DND-41 (cell line): ENCODE measurements around the gene AGAP1.

Experiments
- ATAC-seq: fragments of 200-7000 bp; cut with Tn5 transposase; 3 replicates; pipeline ENCODE4 v1.9.1; 2021; ENCODE audit warnings: low read depth; ENCODE audit not compliant: insufficient read depth
- DNase-seq: peaks from one replicate; pipeline ENCODE4 v3.0.0-alpha.2; 2020
- H2AFZ ChIP-seq: 2 replicates; pipeline ENCODE4 v1.6.0; 2012; ENCODE audit warnings: low read depth, low read length
- H3K27ac ChIP-seq: 2 replicates; pipeline ENCODE4 v1.5.1; 2012; ENCODE audit warnings: low read length, inconsistent platforms
- H3K27me3 ChIP-seq: fragments of 200-600 bp; sonication (generic); 2 replicates; pipeline ENCODE4 v1.6.0; 2012; ENCODE audit warnings: low read length, mild to moderate bottlenecking, inconsistent platforms; ENCODE audit not compliant: insufficient read depth, poor library complexity
- H3K36me3 ChIP-seq: 2 replicates; pipeline ENCODE4 v1.5.1; 2012; ENCODE audit warnings: low read length, inconsistent platforms; ENCODE audit not compliant: insufficient read depth
- H3K4me1 ChIP-seq: 2 replicates; pipeline ENCODE4 v1.5.1; 2012; ENCODE audit warnings: mild to moderate bottlenecking, low read length; ENCODE audit not compliant: insufficient read depth
- H3K4me2 ChIP-seq: 2 replicates; pipeline ENCODE4 v1.6.0; 2012; ENCODE audit warnings: mild to moderate bottlenecking, moderate library complexity, low read length, inconsistent platforms; ENCODE audit not compliant: insufficient read depth
- H3K4me3 ChIP-seq, 2 experiments: fragments of 200-600 bp in 1 of 2; shearing (Covaris generic) in 1 of 2; 2 replicates each; pipeline ENCODE4 v1.5.1; 2012 to 2016; ENCODE audit warnings: inconsistent platforms in 2 of 2, low read length in 2 of 2, mild to moderate bottlenecking in 2 of 2, low read depth in 1 of 2, moderate library complexity in 1 of 2
- H3K79me2 ChIP-seq: 2 replicates; pipeline ENCODE4 v1.6.0; 2012; ENCODE audit warnings: low read length, inconsistent platforms; ENCODE audit not compliant: insufficient read depth
- H3K9ac ChIP-seq: 2 replicates; pipeline ENCODE4 v1.6.0; 2012; ENCODE audit warnings: low read depth, mild to moderate bottlenecking, inconsistent platforms, low read length, moderate library complexity
- H3K9me3 ChIP-seq: 2 replicates; pipeline ENCODE4 v1.5.1; 2012; ENCODE audit warnings: low read length, moderate library complexity, mild to moderate bottlenecking, inconsistent platforms; ENCODE audit not compliant: insufficient read depth, severe bottlenecking
- H4K20me1 ChIP-seq: 2 replicates; pipeline ENCODE4 v1.6.0; 2012; ENCODE audit warnings: low read length; ENCODE audit not compliant: insufficient read depth
- EZH2 ChIP-seq: IDR thresholded peaks from 3 replicates; pipeline ENCODE4 v1.6.1; 2012; ENCODE audit warnings: borderline replicate concordance, low read depth, mild to moderate bottlenecking, moderate library complexity, low read length, inconsistent platforms; ENCODE audit not compliant: severe bottlenecking
- TF ChIP-seq, protein P1 (sequence below): IDR thresholded peaks from 2 replicates; pipeline ENCODE4 v1.5.1; 2012; ENCODE audit warnings: borderline replicate concordance, low read length, moderate library complexity, mild to moderate bottlenecking; ENCODE audit not compliant: poor library complexity, severe bottlenecking; ENCODE audit errors: extremely low read depth

The AGAP1 gene

DNA sequence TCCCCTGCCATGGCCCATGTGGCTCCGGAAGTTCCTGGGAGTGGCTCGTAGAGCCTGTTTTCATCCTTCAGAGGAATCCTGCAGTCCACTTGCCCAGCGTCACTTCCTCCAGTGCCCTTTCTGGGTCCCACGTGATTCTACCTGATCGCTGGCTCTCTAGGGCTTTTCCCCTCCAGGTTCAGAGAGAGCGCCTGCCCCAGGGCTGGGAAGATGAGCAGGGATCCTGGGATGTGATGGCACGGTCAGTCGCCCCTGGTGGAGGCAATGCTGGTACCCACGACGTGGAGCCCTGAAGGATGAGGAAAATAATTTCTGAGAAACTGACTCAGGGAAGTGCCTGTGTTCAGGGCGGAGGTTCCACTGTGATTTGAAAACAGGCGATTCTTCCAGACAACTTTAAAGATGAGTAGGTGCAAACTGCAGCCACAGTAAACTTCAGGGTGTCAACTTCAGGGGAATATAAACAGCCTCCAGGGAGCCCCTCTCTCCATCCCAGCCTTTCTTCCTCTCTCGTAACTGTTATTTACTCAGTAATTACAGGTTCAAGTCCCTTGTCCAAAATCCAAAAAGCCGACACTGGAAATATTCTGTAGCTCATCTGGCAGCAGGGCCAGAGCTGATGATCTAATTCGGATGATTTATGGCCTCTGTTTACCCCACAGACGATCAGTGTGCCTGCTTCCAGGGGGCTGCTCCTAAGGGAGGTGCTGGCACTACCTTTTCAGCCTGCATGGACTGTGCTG lies 105.9 kb downstream of the AGAP1 start:
- ATAC-seq (no peak), DNase-seq (no peak)
- TF ChIP-seq EZH2, result no peak
- TF ChIP-seq, protein P1, sequence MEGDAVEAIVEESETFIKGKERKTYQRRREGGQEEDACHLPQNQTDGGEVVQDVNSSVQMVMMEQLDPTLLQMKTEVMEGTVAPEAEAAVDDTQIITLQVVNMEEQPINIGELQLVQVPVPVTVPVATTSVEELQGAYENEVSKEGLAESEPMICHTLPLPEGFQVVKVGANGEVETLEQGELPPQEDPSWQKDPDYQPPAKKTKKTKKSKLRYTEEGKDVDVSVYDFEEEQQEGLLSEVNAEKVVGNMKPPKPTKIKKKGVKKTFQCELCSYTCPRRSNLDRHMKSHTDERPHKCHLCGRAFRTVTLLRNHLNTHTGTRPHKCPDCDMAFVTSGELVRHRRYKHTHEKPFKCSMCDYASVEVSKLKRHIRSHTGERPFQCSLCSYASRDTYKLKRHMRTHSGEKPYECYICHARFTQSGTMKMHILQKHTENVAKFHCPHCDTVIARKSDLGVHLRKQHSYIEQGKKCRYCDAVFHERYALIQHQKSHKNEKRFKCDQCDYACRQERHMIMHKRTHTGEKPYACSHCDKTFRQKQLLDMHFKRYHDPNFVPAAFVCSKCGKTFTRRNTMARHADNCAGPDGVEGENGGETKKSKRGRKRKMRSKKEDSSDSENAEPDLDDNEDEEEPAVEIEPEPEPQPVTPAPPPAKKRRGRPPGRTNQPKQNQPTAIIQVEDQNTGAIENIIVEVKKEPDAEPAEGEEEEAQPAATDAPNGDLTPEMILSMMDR, result no peak
- H3K9ac ChIP-seq, result no peak overlapping the region
- H3K4me1 ChIP-seq, result no peaks in the 10 kb centered on the region
- H3K36me3 ChIP-seq, result no peaks in the 10 kb centered on the region
- H3K4me3 ChIP-seq, result no peak overlapping the region
- H3K9me3 ChIP-seq, result no peaks in the 10 kb centered on the region
- H3K27ac ChIP-seq, result no peak overlapping the region
- H3K79me2 ChIP-seq, result no peaks in the 10 kb centered on the region
- peaks cover 2% of the 10 kb centered on the region for H3K27me3 ChIP-seq
- H4K20me1 ChIP-seq, result no peaks in the 10 kb centered on the region
- H2AFZ ChIP-seq, result no peak overlapping the region
- no peak overlapping the region for H3K4me2 ChIP-seq

DNA sequence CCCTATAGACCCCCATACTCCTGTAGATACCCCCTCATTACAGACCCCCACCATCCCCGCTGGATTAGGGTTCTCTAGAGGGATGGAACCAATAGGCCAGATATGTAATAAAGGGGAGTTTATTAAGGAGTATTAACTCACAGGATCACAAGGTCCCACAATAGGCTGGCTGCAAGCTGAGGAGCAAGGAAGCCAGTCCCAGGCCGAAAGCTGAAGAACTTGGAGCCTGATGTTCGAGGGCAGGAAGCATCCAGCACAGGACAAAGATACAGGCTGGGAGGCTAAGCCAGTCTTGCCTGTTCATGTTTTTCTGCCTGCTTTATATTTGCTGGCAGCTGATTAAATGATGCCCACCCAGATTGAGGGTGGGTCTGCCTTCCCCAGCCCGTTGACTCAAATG lies 106.6 kb downstream of the AGAP1 start:
- Histone ChIP-seq H3K79me2 (no peaks in the 10 kb centered on the region), H3K4me1 (no peaks in the 10 kb centered on the region), H4K20me1 (no peaks in the 10 kb centered on the region), H3K27me3 (peaks cover 2% of the 10 kb centered on the region), H3K4me2 (no peak overlapping the region), H3K36me3 (no peaks in the 10 kb centered on the region), H2AFZ (no peak overlapping the region), H3K9me3 (no peaks in the 10 kb centered on the region), H3K9ac (no peak overlapping the region), H3K4me3 (no peak overlapping the region), H3K27ac (no peak overlapping the region)
- TF ChIP-seq, protein P1, result no peak
- no peak for TF ChIP-seq EZH2
- DNase-seq, result no peak
- ATAC-seq, result no peak

DNA sequence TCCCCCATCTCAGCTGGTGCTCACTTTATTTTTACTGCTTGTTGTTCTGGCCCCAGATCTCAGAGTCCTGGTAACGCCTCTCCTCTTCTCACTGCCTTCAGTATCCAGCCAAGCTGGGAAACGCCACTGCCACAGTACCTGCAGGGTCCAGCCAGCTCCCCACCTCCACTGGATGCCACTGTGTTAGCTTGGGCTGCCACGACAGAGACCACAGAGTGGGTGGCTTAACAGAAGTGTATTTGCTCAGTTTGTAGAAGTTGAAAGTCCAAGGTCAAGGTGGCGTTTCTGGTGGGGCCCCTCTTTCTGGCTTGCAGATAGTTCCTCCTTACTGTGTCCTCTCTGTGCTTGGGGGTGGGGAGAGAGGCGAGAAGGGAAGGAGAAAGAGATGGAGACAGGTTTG lies 107.1 kb downstream of the AGAP1 start:
- DNase-seq, result no peak
- no peaks in the 10 kb centered on the region for H3K4me1 ChIP-seq
- no peak for TF ChIP-seq EZH2
- TF ChIP-seq, protein P1, result no peak
- H3K27ac ChIP-seq, result no peak overlapping the region
- H3K27me3 ChIP-seq, result peaks cover 2% of the 10 kb centered on the region
- H3K9me3 ChIP-seq, result no peaks in the 10 kb centered on the region
- H3K4me3 ChIP-seq, result no peak overlapping the region
- H4K20me1 ChIP-seq, result no peaks in the 10 kb centered on the region
- H3K4me2 ChIP-seq, result no peak overlapping the region
- no peak overlapping the region for H2AFZ ChIP-seq
- no peaks in the 10 kb centered on the region for H3K36me3 ChIP-seq
- no peak for ATAC-seq
- no peaks in the 10 kb centered on the region for H3K79me2 ChIP-seq
- no peak overlapping the region for H3K9ac ChIP-seq
